Fibroblast of lung (primary cell): ENCODE data around the gene ATP10D. TPM values are rescaled to one million over a fixed set of nuclear protein-coding genes. Genes with fewer than 3 reads are reported as not detected.

ENCODE experiments used
- DNase-seq, 2 donors: peaks; one replicate each; pipeline versions ENCODE4 v3.0.0 to v3.0.0-alpha.2; 2010; ENCODE audit warnings: low read depth in 2 of 2
- H2AFZ ChIP-seq: 2 replicates; pipeline ENCODE4 v1.5.1; 2012; ENCODE audit warnings: low read length, control low read depth, inconsistent platforms
- H3K27ac ChIP-seq: 2 replicates; pipeline ENCODE4 v1.5.1; 2011; ENCODE audit warnings: low read length, control low read depth; ENCODE audit not compliant: insufficient read depth
- H3K27me3 ChIP-seq: 2 replicates; pipeline ENCODE4 v1.5.1; 2011; ENCODE audit warnings: mild to moderate bottlenecking, low read length; ENCODE audit not compliant: control insufficient read depth, insufficient read depth
- H3K36me3 ChIP-seq: 2 replicates; pipeline ENCODE4 v1.5.1; 2011; ENCODE audit warnings: low read length; ENCODE audit not compliant: control insufficient read depth, insufficient read depth
- H3K4me1 ChIP-seq: 2 replicates; pipeline ENCODE4 v1.5.1; 2011; ENCODE audit warnings: low read length; ENCODE audit not compliant: control insufficient read depth, insufficient read depth; ENCODE audit errors: extremely low read depth
- H3K4me2 ChIP-seq: 2 replicates; pipeline ENCODE4 v1.5.1; 2011; ENCODE audit warnings: low read length, control low read depth; ENCODE audit not compliant: insufficient read depth; ENCODE audit errors: extremely low read depth
- H3K4me3 ChIP-seq, 4 experiments: fragments of 200-600 bp in 1 of 4; sonication (generic) in 1 of 4; replicated peaks in 1 of 4; 2 replicates each; pipeline ENCODE4 v1.5.1; 2011 to 2016; ENCODE audit warnings: low read length in 4 of 4, low read depth in 3 of 4, mild to moderate bottlenecking in 3 of 4, control low read depth in 2 of 4, inconsistent platforms in 1 of 4, mixed read lengths in 1 of 4; ENCODE audit not compliant: insufficient read depth in 1 of 4; ENCODE audit errors: control extremely low read depth in 1 of 4
- H3K79me2 ChIP-seq: 2 replicates; pipeline ENCODE4 v1.5.1; 2012; ENCODE audit warnings: mild to moderate bottlenecking, low read length, inconsistent platforms; ENCODE audit not compliant: control insufficient read depth, insufficient read depth
- H3K9ac ChIP-seq: 2 replicates; pipeline ENCODE4 v1.5.1; 2011; ENCODE audit warnings: mild to moderate bottlenecking, low read length, control low read depth; ENCODE audit not compliant: insufficient read depth
- H3K9me3 ChIP-seq: 2 replicates; pipeline ENCODE4 v1.5.1; 2012; ENCODE audit warnings: low read depth, low read length; ENCODE audit not compliant: control insufficient read depth, insufficient read depth
- H4K20me1 ChIP-seq: 2 replicates; pipeline ENCODE4 v1.5.1; 2011; ENCODE audit warnings: low read length; ENCODE audit not compliant: control insufficient read depth, insufficient read depth; ENCODE audit errors: extremely low read depth
- EZH2 ChIP-seq: IDR thresholded peaks from 2 replicates; pipeline ENCODE4 v1.5.1; 2012; ENCODE audit warnings: low read length, control low read depth, mild to moderate bottlenecking; ENCODE audit errors: missing control alignments
- polyA plus RNA-seq, 2 donors: library from polyadenylated mRNA; depleted of rRNA in 1 of 2; stranded (reverse) in 1 of 2; unstranded in 1 of 2; fragments of >200 nt; gene quantifications; 2 replicates each; pipeline ENCODE4 v1.2.1, GENCODE V29; 2011 to 2012; ENCODE audit warnings: missing spikeins in 1 of 2
- total RNA-seq: library from RNA; depleted of rRNA; stranded (reverse); fragments of >200 nt; gene quantifications from 2 replicates; pipeline ENCODE4 v1.2.1, GENCODE V29; 2014
- TF ChIP-seq, protein P1 (sequence below), 2 donors: IDR thresholded peaks in 1 of 2; conservative IDR thresholded peaks in 1 of 2; 1 replicate in 1 of 2; 2 replicates in 1 of 2; pipeline ENCODE4 v1.5.1; 2011 to 2012; ENCODE audit warnings: low read length in 2 of 2, control low read depth in 1 of 2, inconsistent platforms in 1 of 2, low read depth in 1 of 2, mild to moderate bottlenecking in 1 of 2

Gene ATP10D
- total and polyA plus RNA-seq, 2 donors (not counting 1 experiment from before 2014, with no cell fraction given): 24.6 to 40.8 TPM

DNA sequence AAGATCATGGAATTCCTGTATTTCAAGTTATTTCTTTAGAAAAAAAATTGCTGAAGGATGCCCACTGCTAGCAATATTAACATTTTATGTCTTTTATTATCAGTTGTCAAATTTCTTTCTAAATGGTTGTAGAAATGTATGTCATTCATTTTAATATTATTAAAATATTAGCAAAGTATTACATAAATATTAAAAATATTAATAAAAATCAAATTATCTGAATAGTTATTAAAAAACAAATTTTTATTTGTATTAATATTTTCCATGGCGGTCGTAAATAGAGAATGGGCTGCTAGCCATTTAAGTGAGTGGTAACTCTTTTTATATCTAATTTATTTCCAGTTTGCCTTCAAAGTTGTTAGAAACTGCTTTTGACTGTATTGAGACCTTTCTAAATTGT is 72.2 kb downstream of the ATP10D start:
- no peak overlapping the region for H3K4me2 ChIP-seq
- no peak overlapping the region for H3K9ac ChIP-seq
- H3K36me3 ChIP-seq: no peaks in the 10 kb centered on the region
- no peaks in the 10 kb centered on the region for H3K79me2 ChIP-seq
- H2AFZ ChIP-seq: no peak overlapping the region
- no peaks in the 10 kb centered on the region for H4K20me1 ChIP-seq
- no peaks in the 10 kb centered on the region for H3K4me1 ChIP-seq
- no peak for DNase-seq
- H3K9me3 ChIP-seq: no peaks in the 10 kb centered on the region
- H3K4me3 ChIP-seq: no peak overlapping the region
- H3K27me3 ChIP-seq: no peaks in the 10 kb centered on the region
- no peak for TF ChIP-seq EZH2
- TF ChIP-seq, protein P1, sequence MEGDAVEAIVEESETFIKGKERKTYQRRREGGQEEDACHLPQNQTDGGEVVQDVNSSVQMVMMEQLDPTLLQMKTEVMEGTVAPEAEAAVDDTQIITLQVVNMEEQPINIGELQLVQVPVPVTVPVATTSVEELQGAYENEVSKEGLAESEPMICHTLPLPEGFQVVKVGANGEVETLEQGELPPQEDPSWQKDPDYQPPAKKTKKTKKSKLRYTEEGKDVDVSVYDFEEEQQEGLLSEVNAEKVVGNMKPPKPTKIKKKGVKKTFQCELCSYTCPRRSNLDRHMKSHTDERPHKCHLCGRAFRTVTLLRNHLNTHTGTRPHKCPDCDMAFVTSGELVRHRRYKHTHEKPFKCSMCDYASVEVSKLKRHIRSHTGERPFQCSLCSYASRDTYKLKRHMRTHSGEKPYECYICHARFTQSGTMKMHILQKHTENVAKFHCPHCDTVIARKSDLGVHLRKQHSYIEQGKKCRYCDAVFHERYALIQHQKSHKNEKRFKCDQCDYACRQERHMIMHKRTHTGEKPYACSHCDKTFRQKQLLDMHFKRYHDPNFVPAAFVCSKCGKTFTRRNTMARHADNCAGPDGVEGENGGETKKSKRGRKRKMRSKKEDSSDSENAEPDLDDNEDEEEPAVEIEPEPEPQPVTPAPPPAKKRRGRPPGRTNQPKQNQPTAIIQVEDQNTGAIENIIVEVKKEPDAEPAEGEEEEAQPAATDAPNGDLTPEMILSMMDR (conservative IDR thresholded peaks at IDR 0.05 in 1 of 2, IDR thresholded peaks at IDR 0.05 in 1 of 2; ENCODE audit: low read depth in 1 of 2, low read length in 2 of 2): no peak
- H3K27ac ChIP-seq: no peak overlapping the region

DNA sequence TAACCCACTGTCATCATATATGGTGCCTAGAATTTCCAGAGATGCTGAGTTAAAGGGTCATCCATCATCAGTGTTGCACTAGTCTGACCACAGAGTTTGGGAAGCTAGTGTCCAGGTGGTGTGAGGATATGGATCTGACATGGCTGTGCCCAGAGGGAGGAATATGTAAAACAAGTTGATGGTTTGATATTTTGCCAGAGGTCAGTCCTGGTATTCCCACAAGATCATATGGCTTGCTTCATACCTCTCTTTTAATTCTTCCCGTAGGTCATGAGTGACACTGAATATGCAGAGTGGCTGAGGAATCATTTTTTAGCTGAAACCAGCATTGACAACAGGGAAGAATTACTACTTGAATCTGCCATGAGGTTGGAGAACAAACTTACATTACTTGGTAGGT is 75.6 kb downstream of the ATP10D start:
- Histone ChIP-seq H3K4me2 (no peak overlapping the region), H3K79me2 (no peaks in the 10 kb centered on the region), H3K27ac (no peak overlapping the region), H3K9ac (no peak overlapping the region), H2AFZ (no peak overlapping the region), H4K20me1 (no peaks in the 10 kb centered on the region), H3K4me3 (no peak overlapping the region), H3K9me3 (no peaks in the 10 kb centered on the region), H3K4me1 (no peaks in the 10 kb centered on the region), H3K27me3 (no peaks in the 10 kb centered on the region), H3K36me3 (no peaks in the 10 kb centered on the region)
- peak in 1 of 2 donors; percentile 44 for DNase-seq
- TF ChIP-seq EZH2: no peak
- TF ChIP-seq, protein P1 (conservative IDR thresholded peaks at IDR 0.05 in 1 of 2, IDR thresholded peaks at IDR 0.05 in 1 of 2; ENCODE audit: low read depth in 1 of 2, low read length in 2 of 2): no peak

DNA sequence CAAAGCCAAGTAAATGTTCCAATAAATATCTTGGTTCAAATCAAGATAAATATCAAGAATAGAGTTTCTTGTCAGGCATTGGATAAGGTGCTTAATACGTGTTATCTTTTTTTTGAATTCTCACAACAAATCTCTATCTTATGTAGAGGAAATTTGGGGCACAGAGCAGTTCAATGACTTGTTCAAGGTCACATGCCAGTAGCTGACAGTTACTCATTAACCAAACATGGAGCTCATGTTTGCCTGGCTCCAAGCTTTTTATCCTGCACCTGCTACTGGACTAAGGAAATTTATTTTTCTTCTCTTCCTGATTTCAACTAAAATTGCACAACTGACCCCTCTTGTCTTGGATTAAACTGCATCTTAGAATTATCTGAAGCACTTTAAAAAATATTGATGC is 76.3 kb downstream of the ATP10D start:
- no peak for DNase-seq
- H3K27me3 ChIP-seq: no peaks in the 10 kb centered on the region
- no peaks in the 10 kb centered on the region for H3K36me3 ChIP-seq
- H3K9me3 ChIP-seq: no peaks in the 10 kb centered on the region
- TF ChIP-seq, protein P1 (conservative IDR thresholded peaks at IDR 0.05 in 1 of 2, IDR thresholded peaks at IDR 0.05 in 1 of 2; ENCODE audit: low read depth in 1 of 2, low read length in 2 of 2): no peak
- TF ChIP-seq EZH2: no peak
- no peak overlapping the region for H3K4me2 ChIP-seq
- no peak overlapping the region for H3K4me3 ChIP-seq
- no peak overlapping the region for H2AFZ ChIP-seq
- H3K27ac ChIP-seq: no peak overlapping the region
- no peaks in the 10 kb centered on the region for H4K20me1 ChIP-seq
- H3K79me2 ChIP-seq: no peaks in the 10 kb centered on the region
- H3K9ac ChIP-seq: no peak overlapping the region
- no peaks in the 10 kb centered on the region for H3K4me1 ChIP-seq
